Keratinocyte (primary cell): ENCODE measurements around the gene KIAA0040. TPM values are rescaled to one million over a fixed set of nuclear protein-coding genes. Genes with fewer than 3 reads are reported as not detected.

Experiments used
- DNase-seq: peaks from one replicate; pipeline ENCODE4 v3.0.0-alpha.2; 2011; ENCODE audit warnings: low read depth, missing footprints, low spot score
- FAIRE-seq: peaks from 2 replicates; lab custom pipeline; 2011; peaks lifted over from hg19 to GRCh38; lab: Jason Lieb, UNC
- H2AFZ ChIP-seq: 2 replicates; pipeline ENCODE4 v1.6.0; 2012; ENCODE audit warnings: low read length, control low read depth, inconsistent platforms; ENCODE audit not compliant: control insufficient read depth
- H3K27ac ChIP-seq: 2 replicates; pipeline ENCODE4 v1.5.1; 2011; ENCODE audit warnings: low read length; ENCODE audit not compliant: control insufficient read depth, insufficient read depth
- H3K27me3 ChIP-seq: 3 replicates; pipeline ENCODE4 v1.6.0; 2011; ENCODE audit warnings: low read length; ENCODE audit not compliant: control insufficient read depth, insufficient read depth; ENCODE audit errors: extremely low read depth
- H3K36me3 ChIP-seq, 2 experiments: 2 replicates in 1 of 2; 3 replicates in 1 of 2; pipeline ENCODE4 v1.5.1; 2011; ENCODE audit warnings: low read length in 2 of 2, mild to moderate bottlenecking in 1 of 2; ENCODE audit not compliant: control insufficient read depth in 2 of 2, insufficient read depth in 2 of 2; ENCODE audit errors: extremely low read depth in 1 of 2
- H3K4me1 ChIP-seq: 3 replicates; pipeline ENCODE4 v1.5.1; 2011; ENCODE audit warnings: low read length; ENCODE audit not compliant: control insufficient read depth, insufficient read depth; ENCODE audit errors: extremely low read depth
- H3K4me2 ChIP-seq: 3 replicates; pipeline ENCODE4 v1.6.0; 2011; ENCODE audit warnings: low read depth, low read length; ENCODE audit not compliant: control insufficient read depth, insufficient read depth; ENCODE audit errors: extremely low read depth
- H3K4me3 ChIP-seq, 3 experiments: fragments of 200-600 bp in 1 of 3; sonication (generic) in 1 of 3; 2 replicates in 2 of 3; 3 replicates in 1 of 3; pipeline ENCODE4 v1.5.1; 2011 to 2016; ENCODE audit warnings: low read length in 3 of 3, mild to moderate bottlenecking in 3 of 3, control low read depth in 2 of 3, inconsistent platforms in 1 of 3, low read depth in 1 of 3, mixed read lengths in 1 of 3, mixed run types in 1 of 3, moderate library complexity in 1 of 3; ENCODE audit not compliant: control insufficient read depth in 2 of 3, insufficient read depth in 2 of 3; ENCODE audit errors: extremely low read depth in 1 of 3
- H3K79me2 ChIP-seq: 2 replicates; pipeline ENCODE4 v1.6.0; 2012; ENCODE audit warnings: low read length; ENCODE audit not compliant: control insufficient read depth, insufficient read depth
- H3K9ac ChIP-seq: 3 replicates; pipeline ENCODE4 v1.6.0; 2011; ENCODE audit warnings: low read length; ENCODE audit not compliant: control insufficient read depth, insufficient read depth; ENCODE audit errors: extremely low read depth
- H3K9me1 ChIP-seq: 3 replicates; pipeline ENCODE4 v1.6.0; 2011; ENCODE audit warnings: low read length; ENCODE audit not compliant: control insufficient read depth, insufficient read depth; ENCODE audit errors: extremely low read depth
- H3K9me3 ChIP-seq: 2 replicates; pipeline ENCODE4 v1.5.1; 2012; ENCODE audit warnings: low read depth, low read length; ENCODE audit not compliant: control insufficient read depth
- H4K20me1 ChIP-seq: 3 replicates; pipeline ENCODE4 v1.6.0; 2011; ENCODE audit warnings: low read length; ENCODE audit not compliant: control insufficient read depth, insufficient read depth; ENCODE audit errors: extremely low read depth
- EZH2 ChIP-seq: IDR thresholded peaks from one replicate; pipeline ENCODE4 v1.6.1; 2012; ENCODE audit warnings: inconsistent platforms, mild to moderate bottlenecking, low read length, moderate library complexity
- dilution Hi-C: fragments of 300-500 bp; cut with MboI; formaldehyde crosslinking; loops from one replicate; pipeline ENCODE4 v1.7.0; 2020; ENCODE audit warnings: low sequenced_read_pairs; ENCODE audit not compliant: extremely low pct_ligation_motif_present
- polyA plus RNA-seq, 5 experiments: library from polyadenylated mRNA; depleted of rRNA in 3 of 5; stranded (reverse) in 3 of 5; stranded (forward) in 1 of 5; unstranded in 1 of 5; fragments of >200 nt; gene quantifications; 1 replicate in 1 of 5; 2 replicates in 3 of 5; 3 replicates in 1 of 5; pipeline versions ENCODE4 v1.2.1 to v1.2.3, GENCODE V29; 2011 to 2012; ENCODE audit warnings: missing spikeins in 2 of 5, low read depth in 1 of 5, low replicate concordance in 1 of 5
- TF ChIP-seq, protein P1 (sequence below), 3 experiments: IDR thresholded peaks in 1 of 3; conservative IDR thresholded peaks in 1 of 3; optimal IDR thresholded peaks in 1 of 3; 2 replicates in 2 of 3; 3 replicates in 1 of 3; pipeline versions ENCODE3 to v1.5.1; 2011; ENCODE audit warnings: low read length in 3 of 3, mild to moderate bottlenecking in 3 of 3, moderate library complexity in 2 of 3, control low read depth in 1 of 3, inconsistent platforms in 1 of 3; ENCODE audit not compliant: insufficient read depth in 2 of 3; ENCODE audit errors: extremely low read depth in 1 of 3

KIAA0040 gene
- polyA plus RNA-seq, 1 donor (not counting 4 experiments of a cell fraction or from before 2014, with no cell fraction given): 57.9 TPM

DNA sequence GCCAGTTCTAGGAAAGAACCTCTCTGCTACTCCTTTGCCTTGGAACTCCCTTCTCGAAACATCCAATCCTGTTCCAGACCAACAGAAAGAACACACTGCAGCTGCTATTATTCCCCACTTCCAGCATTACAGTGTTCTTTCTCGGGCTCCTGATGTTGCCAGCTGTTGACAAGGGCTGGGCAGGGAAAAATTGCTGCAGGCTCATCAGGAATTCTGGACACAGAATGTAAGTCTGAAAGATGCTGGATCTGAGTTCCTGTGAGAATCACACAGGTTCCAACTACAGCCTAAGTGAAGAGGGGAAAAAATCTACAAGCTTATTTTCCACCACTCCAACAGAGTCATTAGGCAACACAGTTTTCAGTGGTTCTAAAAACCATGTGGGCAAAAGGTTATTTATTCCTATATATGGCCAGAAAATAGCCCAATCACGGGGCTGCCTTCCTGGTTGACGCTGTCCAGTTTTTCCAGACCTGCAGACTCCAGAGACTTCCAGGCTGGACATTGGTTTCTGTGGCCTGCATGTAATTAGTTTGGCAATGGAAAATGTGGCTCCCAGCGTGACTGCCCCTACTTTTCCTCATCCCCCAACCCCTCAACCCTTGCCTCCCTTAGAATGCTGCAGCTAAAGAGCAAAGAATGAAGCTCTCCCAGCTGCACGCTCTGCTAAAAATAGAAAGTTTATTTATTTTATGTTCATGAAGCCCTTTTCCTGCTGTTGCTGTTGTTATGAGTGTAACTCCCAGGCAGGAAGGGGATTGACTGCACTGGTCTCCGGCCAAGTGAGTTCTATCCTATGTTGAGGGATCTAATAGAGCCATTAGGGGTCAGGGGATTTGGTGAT, 8.3 kb upstream of the KIAA0040 start:
- TF ChIP-seq, protein P1, sequence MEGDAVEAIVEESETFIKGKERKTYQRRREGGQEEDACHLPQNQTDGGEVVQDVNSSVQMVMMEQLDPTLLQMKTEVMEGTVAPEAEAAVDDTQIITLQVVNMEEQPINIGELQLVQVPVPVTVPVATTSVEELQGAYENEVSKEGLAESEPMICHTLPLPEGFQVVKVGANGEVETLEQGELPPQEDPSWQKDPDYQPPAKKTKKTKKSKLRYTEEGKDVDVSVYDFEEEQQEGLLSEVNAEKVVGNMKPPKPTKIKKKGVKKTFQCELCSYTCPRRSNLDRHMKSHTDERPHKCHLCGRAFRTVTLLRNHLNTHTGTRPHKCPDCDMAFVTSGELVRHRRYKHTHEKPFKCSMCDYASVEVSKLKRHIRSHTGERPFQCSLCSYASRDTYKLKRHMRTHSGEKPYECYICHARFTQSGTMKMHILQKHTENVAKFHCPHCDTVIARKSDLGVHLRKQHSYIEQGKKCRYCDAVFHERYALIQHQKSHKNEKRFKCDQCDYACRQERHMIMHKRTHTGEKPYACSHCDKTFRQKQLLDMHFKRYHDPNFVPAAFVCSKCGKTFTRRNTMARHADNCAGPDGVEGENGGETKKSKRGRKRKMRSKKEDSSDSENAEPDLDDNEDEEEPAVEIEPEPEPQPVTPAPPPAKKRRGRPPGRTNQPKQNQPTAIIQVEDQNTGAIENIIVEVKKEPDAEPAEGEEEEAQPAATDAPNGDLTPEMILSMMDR (optimal IDR thresholded peaks at IDR 0.05 in 1 of 3, IDR thresholded peaks at IDR 0.05 in 1 of 3, conservative IDR thresholded peaks at IDR 0.05 in 1 of 3; ENCODE audit: extremely low read depth in 1 of 3, insufficient read depth in 2 of 3, low read length in 3 of 3): no peak
- TF ChIP-seq EZH2: no peak
- Histone ChIP-seq H4K20me1 (no peaks in the 10 kb centered on the region), H3K9me1 (no peaks in the 10 kb centered on the region), H3K27me3 (no peaks in the 10 kb centered on the region), H3K4me1 (peaks cover 33% of the 10 kb centered on the region), H3K9me3 (no peaks in the 10 kb centered on the region), H3K4me2 (no peak overlapping the region), H3K9ac (no peak overlapping the region), H3K36me3 (no peaks in the 10 kb centered on the region), H3K27ac (no peak overlapping the region), H3K79me2 (no peaks in the 10 kb centered on the region), H2AFZ (no peak overlapping the region), H3K4me3 (no peak overlapping the region)
- DNase-seq (no peak), FAIRE-seq (no peak)
- dilution Hi-C loops: no loop called here

DNA sequence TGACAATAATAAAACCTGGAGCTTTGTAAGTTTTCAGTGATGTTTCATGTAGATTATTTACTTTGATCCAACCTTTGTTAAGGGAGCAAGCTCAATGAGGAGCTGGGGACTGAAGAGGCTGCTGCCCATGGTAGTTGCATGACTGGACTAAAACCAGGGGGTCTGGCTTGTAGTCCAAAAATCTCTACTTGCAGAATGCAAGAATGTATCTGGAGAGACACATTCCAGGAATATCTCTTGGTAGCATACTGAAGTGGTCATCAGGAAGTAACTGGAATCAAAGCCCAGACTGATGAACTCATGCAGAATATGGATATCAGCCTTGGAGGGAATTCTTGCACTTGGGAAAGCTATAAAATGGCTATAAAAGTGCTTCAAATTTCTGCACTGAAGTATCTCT, 5.8 kb upstream of the KIAA0040 start:
- peak; percentile 56 for FAIRE-seq
- H3K4me1 ChIP-seq: peaks cover 53% of the 10 kb centered on the region

More for the DNA sequence above, 5.8 kb upstream of the KIAA0040 start:
- TF ChIP-seq, protein P1 (optimal IDR thresholded peaks at IDR 0.05 in 1 of 3, IDR thresholded peaks at IDR 0.05 in 1 of 3, conservative IDR thresholded peaks at IDR 0.05 in 1 of 3; ENCODE audit: extremely low read depth in 1 of 3, insufficient read depth in 2 of 3, low read length in 3 of 3): no peak
- TF ChIP-seq EZH2: no peak
- Histone ChIP-seq H3K9ac (no peak overlapping the region), H3K27me3 (no peaks in the 10 kb centered on the region), H4K20me1 (no peaks in the 10 kb centered on the region), H3K4me3 (no peak overlapping the region), H3K9me1 (no peaks in the 10 kb centered on the region), H3K36me3 (no peaks in the 10 kb centered on the region), H2AFZ (no peak overlapping the region), H3K4me2 (no peak overlapping the region), H3K9me3 (no peaks in the 10 kb centered on the region), H3K27ac (no peak overlapping the region), H3K79me2 (no peaks in the 10 kb centered on the region)
- dilution Hi-C loops: no loop called here
- no peak for DNase-seq
